Choroid plexus epithelial cell (primary cell): ENCODE data around the gene MRPS33.
"Not testable (repeated sequence)": the region's sequence is repeated elsewhere in the genome, so short reads cannot be mapped to it uniquely, and the experiment has no call there.

Source experiments
- DNase-seq: peaks from one replicate; pipeline ENCODE4 v3.0.0-alpha.2; 2010; ENCODE audit warnings: low read depth
- H3K4me3 ChIP-seq: 2 replicates; pipeline ENCODE4 v1.5.1; 2011; ENCODE audit warnings: low read depth, mild to moderate bottlenecking, control low read depth, low read length, moderate library complexity
- TF ChIP-seq, protein P1 (sequence below): conservative IDR thresholded peaks from 2 replicates; pipeline ENCODE4 v1.5.1; 2011; ENCODE audit warnings: low read depth, mild to moderate bottlenecking, control low read depth, inconsistent platforms, low read length, moderate library complexity

Gene MRPS33

DNA sequence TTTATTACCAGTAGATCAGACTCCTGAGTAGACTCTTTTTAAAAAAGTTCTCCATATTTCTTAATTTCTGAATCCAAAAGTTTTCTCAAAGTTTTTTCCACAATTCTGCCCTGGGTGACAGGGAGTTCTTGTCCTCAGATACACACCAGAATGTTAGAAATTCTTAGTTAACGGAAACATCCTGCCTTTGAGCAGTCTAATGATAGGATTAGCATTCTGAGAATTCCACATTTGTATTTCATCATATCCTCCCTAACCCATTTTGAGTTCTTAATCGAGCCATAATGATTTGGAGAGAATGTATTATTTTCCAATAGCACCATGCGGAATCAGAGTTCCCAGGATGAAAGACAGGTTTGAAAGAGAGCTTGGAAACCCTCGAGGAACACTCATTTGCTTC is 28.9 kb upstream of the MRPS33 start:
- DNase-seq: no peak
- no peak overlapping the region for H3K4me3 ChIP-seq
- TF ChIP-seq, protein P1, sequence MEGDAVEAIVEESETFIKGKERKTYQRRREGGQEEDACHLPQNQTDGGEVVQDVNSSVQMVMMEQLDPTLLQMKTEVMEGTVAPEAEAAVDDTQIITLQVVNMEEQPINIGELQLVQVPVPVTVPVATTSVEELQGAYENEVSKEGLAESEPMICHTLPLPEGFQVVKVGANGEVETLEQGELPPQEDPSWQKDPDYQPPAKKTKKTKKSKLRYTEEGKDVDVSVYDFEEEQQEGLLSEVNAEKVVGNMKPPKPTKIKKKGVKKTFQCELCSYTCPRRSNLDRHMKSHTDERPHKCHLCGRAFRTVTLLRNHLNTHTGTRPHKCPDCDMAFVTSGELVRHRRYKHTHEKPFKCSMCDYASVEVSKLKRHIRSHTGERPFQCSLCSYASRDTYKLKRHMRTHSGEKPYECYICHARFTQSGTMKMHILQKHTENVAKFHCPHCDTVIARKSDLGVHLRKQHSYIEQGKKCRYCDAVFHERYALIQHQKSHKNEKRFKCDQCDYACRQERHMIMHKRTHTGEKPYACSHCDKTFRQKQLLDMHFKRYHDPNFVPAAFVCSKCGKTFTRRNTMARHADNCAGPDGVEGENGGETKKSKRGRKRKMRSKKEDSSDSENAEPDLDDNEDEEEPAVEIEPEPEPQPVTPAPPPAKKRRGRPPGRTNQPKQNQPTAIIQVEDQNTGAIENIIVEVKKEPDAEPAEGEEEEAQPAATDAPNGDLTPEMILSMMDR: no peak

DNA sequence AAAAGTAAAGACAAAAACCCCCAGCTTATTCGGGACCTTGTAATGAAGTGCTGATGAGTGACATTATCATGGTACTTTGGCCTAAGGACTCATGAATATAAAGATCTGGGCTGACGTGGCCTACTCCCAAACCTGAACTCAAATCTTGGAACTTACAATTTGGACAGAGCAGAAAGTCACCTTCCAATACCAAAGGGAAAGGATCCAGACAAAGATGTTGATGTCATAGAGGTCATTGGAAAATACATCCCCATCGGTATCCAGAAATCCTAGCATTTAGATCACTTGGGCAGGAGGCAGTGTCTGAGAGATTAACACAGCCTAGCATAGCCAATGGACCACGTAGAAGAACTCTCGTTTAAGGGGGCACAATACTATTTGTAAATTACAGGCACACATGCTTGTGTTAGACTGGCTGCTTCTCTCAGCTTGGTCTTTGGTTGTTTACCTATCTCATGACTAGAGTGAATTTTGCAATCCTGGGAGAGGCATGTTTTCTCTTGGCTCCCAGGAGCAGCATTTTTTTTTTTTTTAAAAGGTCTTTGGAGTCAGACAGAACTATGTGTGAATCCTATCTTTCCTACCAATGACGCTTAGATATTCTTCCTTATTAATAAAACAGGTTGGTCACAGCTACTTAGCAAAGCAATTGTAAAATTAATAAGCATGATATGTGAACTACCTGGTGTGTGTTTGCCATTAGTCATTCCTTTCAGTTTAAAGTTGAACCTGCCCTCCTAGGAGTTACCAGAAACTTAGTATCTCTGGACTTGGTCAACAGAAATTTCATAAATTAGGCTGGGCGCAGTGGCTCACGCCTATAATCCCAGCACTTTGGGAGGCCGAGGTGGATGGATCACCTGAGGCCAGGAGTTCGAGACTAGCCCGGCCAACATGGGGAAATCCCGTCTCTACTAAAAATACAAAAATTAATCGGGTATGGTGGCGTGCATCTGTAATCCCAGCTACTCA is 27.8 kb upstream of the MRPS33 start:
- TF ChIP-seq, protein P1: no peak
- H3K4me3 ChIP-seq: no peak overlapping the region
- no peak for DNase-seq

DNA sequence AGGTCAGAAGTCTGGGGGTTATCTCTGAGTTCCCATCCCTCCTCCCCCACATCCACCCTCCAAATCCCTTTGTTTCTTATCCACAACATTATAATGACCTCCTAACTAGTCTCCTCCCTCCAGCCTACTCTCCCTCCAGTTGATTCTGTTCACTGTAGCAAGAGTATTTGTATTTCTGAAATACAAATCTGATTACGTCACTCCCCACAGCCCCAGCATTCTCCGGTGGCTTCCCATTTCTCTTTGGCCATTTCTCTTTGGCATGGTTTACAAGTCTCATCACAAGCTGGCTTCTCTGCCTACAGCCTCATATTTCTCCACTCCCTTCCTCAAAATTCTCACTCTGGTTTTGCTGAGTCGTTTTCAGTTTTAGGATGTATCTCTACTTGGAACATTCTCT is 24.6 kb upstream of the MRPS33 start:
- TF ChIP-seq, protein P1: no peak
- no peak overlapping the region for H3K4me3 ChIP-seq
- DNase-seq: no peak

DNA sequence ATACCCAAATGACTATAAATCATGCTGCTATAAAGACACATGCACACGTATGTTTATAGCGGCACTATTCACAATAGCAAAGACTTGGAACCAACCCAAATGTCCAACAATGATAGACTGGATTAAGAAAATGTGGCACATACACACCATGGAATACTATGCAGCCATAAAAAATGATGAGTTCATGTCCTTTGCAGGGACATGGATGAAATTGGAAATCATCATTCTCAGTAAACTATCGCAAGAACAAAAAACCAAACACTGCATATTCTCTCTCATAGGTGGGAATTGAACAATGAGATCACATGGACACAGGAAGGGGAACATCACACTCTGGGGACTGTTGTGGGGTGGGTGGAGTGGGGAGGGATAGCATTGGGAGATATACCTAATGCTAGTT is 23.3 kb upstream of the MRPS33 start:
- not testable (repeated sequence) for DNase-seq

DNA sequence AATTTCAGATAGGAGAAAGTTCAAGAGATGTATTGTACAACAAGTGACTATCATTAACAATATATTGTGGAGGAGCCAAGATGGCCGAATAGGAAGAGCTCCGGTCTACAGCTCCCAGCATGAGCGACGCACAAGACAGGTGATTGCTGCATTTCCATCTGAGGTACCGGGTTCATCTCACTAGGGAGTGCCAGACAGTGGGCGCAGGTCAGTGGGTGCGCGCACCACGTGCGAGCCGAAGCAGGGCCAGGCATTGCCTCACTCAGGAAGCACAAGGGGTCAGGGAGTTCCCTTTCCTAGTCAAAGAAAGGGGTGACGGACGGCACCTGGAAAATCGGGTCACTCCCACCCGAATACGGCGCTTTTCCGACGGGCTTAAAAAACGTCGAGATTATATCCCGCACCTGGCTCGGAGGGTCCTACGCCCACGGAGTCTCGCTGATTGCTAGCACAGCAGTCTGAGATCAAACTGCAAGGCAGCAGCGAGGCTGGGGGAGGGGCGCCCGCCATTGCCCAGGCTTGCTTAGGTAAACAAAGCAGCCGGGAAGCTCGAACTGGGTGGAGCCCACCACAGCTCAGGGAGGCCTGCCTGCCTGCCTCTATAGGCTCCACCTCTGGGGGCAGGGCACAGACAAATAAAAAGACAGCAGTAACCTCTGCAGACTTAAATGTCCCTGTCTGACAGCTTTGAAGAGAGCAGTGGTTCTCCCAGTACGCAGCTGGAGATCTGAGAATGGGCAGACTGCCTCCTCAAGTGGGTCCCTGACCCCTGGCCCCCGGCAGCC is 18.0 kb upstream of the MRPS33 start:
- H3K4me3 ChIP-seq, DNase-seq: not testable (repeated sequence)

More for the DNA sequence above, 23.3 kb upstream of the MRPS33 start:
- not testable (repeated sequence) for H3K4me3 ChIP-seq

DNA sequence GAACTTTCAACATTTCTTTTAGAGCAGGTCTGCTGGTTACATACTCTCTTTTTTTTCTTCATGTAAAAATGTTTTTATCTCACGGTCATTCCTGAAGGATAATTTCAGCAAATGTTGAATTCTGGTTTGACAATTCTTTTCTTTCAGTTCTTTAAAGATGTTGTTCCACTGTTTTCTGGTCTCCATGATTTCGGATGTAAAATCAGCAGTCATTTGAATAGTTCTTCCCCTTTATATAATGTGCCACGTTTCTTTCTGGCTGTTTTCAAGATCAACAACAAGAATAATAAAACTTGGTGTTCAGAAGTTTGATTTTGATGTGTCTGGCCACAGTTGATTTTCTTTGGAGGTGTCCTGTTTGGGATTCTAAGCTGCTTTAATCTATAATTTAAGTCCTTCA is 14.0 kb upstream of the MRPS33 start:
- TF ChIP-seq, protein P1: no peak
- DNase-seq: no peak
- H3K4me3 ChIP-seq: no peak overlapping the region

DNA sequence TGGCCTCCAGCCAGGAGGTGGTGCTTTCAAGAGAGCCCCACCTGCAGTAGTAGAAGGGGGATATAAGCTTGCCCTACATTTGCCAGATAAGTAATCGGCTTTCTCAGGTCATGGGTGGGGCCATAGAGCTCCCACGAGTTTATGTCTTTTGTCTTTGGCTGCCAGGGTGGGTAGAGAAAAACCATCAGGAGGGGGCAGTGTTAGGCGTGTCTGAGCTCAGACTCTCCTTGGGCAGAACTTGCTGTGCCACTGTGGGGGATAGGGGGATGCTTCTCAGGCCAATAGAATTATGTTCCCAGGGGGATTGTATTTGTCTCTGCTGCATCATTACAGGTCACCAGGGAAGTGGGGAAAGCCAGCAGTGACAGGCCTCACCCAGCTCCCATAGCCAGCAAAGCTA is 12.3 kb upstream of the MRPS33 start:
- H3K4me3 ChIP-seq: no peak overlapping the region
- TF ChIP-seq, protein P1: no peak
- no peak for DNase-seq
